GM21367 (cell line): Measurements from ENCODE around the gene SLC35G6.

Experiments
- ATAC-seq: cut with Tn5 transposase; IDR thresholded peaks from one replicate; pipeline ENCODE4 v1.9.1; 2021; ENCODE audit not compliant: unreplicated experiment

SLC35G6 gene

GRCh38 chr17:7502171-7502847 is 21.1 kb downstream of the SLC35G6 start:
- no peak for ATAC-seq

- no peak for ATAC-seq
Measured at GRCh38 chr17:7502987-7503386, 21.7 kb downstream of the SLC35G6 start.

- ATAC-seq = no peak
Measured at GRCh38 chr17:7503521-7503920, 22.3 kb downstream of the SLC35G6 start.

- no peak for ATAC-seq
Measured at GRCh38 chr17:7508145-7508544, 26.9 kb downstream of the SLC35G6 start.

- ATAC-seq = no peak
Measured at GRCh38 chr17:7508846-7509245, 27.6 kb downstream of the SLC35G6 start.

- ATAC-seq = no peak
Measured at GRCh38 chr17:7509937-7510336, 28.7 kb downstream of the SLC35G6 start.

GRCh38 chr17:7511108-7511507 is 29.9 kb downstream of the SLC35G6 start:
- no peak for ATAC-seq

GRCh38 chr17:7512105-7512504 is 30.9 kb downstream of the SLC35G6 start:
- ATAC-seq = no peak

GRCh38 chr17:7512824-7513540 is 31.7 kb downstream of the SLC35G6 start:
- ATAC-seq = no peak

- no peak for ATAC-seq
Measured at GRCh38 chr17:7513850-7514419, 32.7 kb downstream of the SLC35G6 start.

- no peak for ATAC-seq
Measured at GRCh38 chr17:7515911-7516610, 34.8 kb downstream of the SLC35G6 start.

- ATAC-seq = no peak
Measured at GRCh38 chr17:7523033-7523432, 41.8 kb downstream of the SLC35G6 start.

- no peak for ATAC-seq
Measured at GRCh38 chr17:7528842-7529241, 47.6 kb downstream of the SLC35G6 start.

GRCh38 chr17:7530023-7530900 is 49.0 kb downstream of the SLC35G6 start:
- no peak for ATAC-seq
